Urothelium cell line (cell line): ENCODE results near the gene ZNF487.

Source experiments
- DNase-seq: peaks from one replicate; pipeline ENCODE4 v3.0.0; 2011; ENCODE audit warnings: low spot score, mixed read lengths
- FAIRE-seq: peaks from 2 replicates; lab custom pipeline; 2011; peaks lifted over from hg19 to GRCh38; lab: Jason Lieb, UNC

The ZNF487 gene

DNA sequence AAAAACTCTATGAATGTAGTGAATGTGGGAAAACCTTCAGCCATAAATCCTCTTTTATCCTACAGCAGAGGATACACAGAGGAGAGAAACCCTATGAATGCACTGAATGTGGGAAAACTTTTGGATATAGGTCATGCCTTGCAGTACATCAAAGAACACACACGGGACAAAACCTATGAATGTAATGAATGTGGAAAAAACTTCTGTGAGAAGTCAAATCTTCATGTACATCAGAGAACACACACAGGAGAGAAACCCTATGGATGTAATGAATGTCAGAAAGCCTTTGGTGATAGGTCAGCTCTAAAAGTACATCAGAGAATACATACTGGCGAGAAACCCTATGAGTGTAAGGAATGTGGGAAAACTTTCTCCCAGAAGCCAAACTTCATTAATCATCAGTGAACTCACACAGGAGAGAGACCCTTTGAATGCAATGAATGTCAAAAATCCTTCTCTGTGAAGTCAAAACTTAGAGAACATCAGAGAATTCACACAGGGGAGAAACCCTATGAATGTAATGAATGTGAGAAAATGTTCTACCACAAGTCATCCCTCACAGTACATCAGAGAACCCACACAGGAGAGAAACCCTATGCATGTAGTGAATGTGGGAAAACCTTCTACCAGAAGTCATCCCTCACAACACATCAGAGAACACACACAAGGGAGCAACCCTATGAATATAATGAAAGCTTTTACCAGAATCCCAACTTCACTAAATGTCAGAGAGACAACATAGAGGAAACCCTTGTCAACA, 45.6 kb downstream of the ZNF487 start:
- DNase-seq = no peak
- no peak for FAIRE-seq

GRCh38 chr10:43491855-43492254, 54.9 kb downstream of the ZNF487 start:
- DNase-seq (no peak), FAIRE-seq (peak; percentile 44)

DNA sequence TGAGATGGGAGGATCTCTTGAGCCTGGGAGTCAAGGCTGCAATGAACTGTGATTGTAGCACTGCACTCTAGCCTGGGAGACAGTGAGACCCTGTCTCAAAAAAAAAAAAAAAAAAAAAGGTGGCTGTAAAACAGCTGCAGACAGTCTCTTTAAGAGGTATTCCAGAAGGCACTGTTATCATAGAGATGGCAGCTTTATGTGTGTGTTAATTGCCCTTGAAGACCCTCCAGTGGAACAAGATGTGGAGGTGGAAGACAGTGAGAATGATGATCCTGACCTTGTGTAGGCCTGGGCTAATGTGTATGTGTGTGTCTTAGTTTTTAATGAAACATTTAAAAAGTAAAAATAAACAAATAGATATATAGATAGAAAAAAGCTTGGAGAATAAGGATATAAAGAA, 66.0 kb downstream of the ZNF487 start:
- FAIRE-seq (no peak), DNase-seq (no peak)

- FAIRE-seq (no peak), DNase-seq (no peak)
These were observed 87.7 kb downstream of the ZNF487 start for GRCh38 chr10:43524434-43525247.
